K562 (cell line): ENCODE results near the gene CHD8.

Experiments
- ADNP ChIP-seq: fragments of 200-800 bp; sonication (Bioruptor generic); IDR thresholded peaks from 2 replicates; pipeline ENCODE4 v1.6.1; 2016; ENCODE audit warnings: missing genetic modification characterization, missing compliant biosample characterization
- KLF13 ChIP-seq: fragments of 450-650 bp; IDR thresholded peaks from 2 replicates; pipeline ENCODE4 v1.6.1; 2016; ENCODE audit warnings: missing genetic modification characterization, low read depth, mild to moderate bottlenecking, missing compliant biosample characterization, moderate library complexity, borderline replicate concordance
- ZBTB43 ChIP-seq: sonication (generic); formaldehyde crosslinking; IDR thresholded peaks from 2 replicates; pipeline ENCODE4 v1.8.0; 2023; ENCODE audit warnings: mild to moderate bottlenecking, missing genetic modification reagents

- TF ChIP-seq KLF13 (tag) = no peak
- no peak for TF ChIP-seq ZBTB43
- TF ChIP-seq ADNP = no peak
Observed at GRCh38 chr14:21352587-21352986, 103.3 kb downstream of the CHD8 start.
